ENCODE measurements around the gene KCNJ15.

The KCNJ15 gene

DNA sequence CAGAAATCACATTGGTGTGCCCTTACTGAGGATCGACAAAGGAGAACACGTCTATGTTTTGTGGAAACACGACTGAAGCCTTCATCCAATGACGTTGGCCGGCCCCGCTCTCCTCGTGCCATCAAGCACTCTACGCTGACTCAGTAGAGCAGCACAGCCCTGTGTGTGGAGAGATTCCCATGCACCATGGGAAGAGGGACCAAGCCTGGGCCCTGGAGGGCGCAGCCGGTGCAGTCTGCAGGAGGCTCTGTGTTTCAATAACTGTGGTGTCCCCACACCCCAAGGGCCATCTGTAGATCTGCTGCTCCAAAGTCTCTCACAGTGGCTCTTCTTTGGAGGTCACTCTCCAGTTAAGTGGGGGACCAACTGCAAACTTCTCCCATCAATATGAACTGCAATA is 97.4 kb downstream of the KCNJ15 start:
- no peak overlapping the region for H3K27ac ChIP-seq
- TF ChIP-seq CTCF (conservative IDR thresholded peaks at IDR 0.05): no peak

DNA sequence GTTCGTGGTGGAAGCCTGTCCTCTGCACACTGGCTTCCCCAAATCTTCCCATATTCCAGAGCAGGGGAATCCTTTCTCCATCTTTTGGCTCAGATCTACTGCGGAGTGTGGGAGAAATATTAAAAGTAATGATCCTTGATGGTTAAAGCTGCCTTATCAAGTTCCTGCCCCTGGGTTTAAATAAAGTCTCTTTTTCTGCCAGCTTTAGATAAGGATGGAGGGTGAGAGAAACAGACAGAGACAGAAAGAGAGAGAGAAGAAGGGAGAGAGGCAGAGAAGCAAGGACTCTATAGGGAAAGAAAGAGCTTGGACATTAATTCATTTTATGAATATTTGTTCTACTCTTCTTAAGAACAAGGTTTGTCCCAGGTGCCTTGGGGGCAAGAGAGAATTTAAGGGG is 98.0 kb downstream of the KCNJ15 start:
- no peak overlapping the region for H3K27ac ChIP-seq
- TF ChIP-seq CTCF (conservative IDR thresholded peaks at IDR 0.05): no peak

- no peak overlapping the region for H3K27ac ChIP-seq
Measured at GRCh38 chr21:38355353-38355752, 98.6 kb downstream of the KCNJ15 start.

GRCh38 chr21:38355992-38356781 is 99.4 kb downstream of the KCNJ15 start:
- TF ChIP-seq CTCF (conservative IDR thresholded peaks at IDR 0.05): peak; percentile 100
- no peak overlapping the region for H3K27ac ChIP-seq

More at GRCh38 chr21:38355353-38355752, 98.6 kb downstream of the KCNJ15 start:
- no peak for TF ChIP-seq CTCF (conservative IDR thresholded peaks at IDR 0.05)

Data from VCaP (cell line).